HEK293 (cell line): ENCODE data around the gene OPA3.
A peak's percentile ranks its signal among the peaks of the same experiment; 100 is the strongest.

Experiments used
- CTCF ChIA-PET: fragments of 350-600 bp; formaldehyde crosslinking; extraction: SDS; loops from one replicate; lab custom pipeline; 2021; ENCODE audit warnings: antibody characterized with exemption; lab: Yijun Ruan, JAX
- POLR2A ChIA-PET: fragments of 300-600 bp; formaldehyde crosslinking; extraction: SDS; loops from one replicate; lab custom pipeline; 2020; ENCODE audit warnings: antibody characterized with exemption, inconsistent platforms; lab: Yijun Ruan, JAX
- H3K27ac ChIP-seq: fragments of 200-500 bp; sonication (Bioruptor generic); 2 replicates; pipeline ENCODE4 v1.5.1; 2014; ENCODE audit warnings: low read depth, low read length, control low read depth, inconsistent platforms; ENCODE audit errors: extremely low read depth
- H3K36me3 ChIP-seq, 2 experiments: fragments of 200-500 bp in 1 of 2; sonication (Bioruptor generic) in 1 of 2; 1 replicate in 1 of 2; 2 replicates in 1 of 2; pipeline ENCODE4 v1.5.1; 2014 to 2017; ENCODE audit warnings: inconsistent platforms in 2 of 2, low read length in 2 of 2; ENCODE audit not compliant: control insufficient read depth in 2 of 2, insufficient read depth in 1 of 2
- H3K4me1 ChIP-seq: fragments of 200-500 bp; sonication (Bioruptor generic); 2 replicates; pipeline ENCODE4 v1.5.1; 2014; ENCODE audit warnings: mild to moderate bottlenecking, low read length, inconsistent platforms; ENCODE audit not compliant: control insufficient read depth, insufficient read depth
- H3K4me3 ChIP-seq: 2 replicates; pipeline ENCODE4 v1.5.1; 2011; ENCODE audit warnings: low read depth, mild to moderate bottlenecking, control low read depth, low read length, moderate library complexity
- H3K9me3 ChIP-seq: fragments of 200-500 bp; sonication (Bioruptor generic); 2 replicates; pipeline ENCODE4 v1.5.1; 2014; ENCODE audit warnings: low read depth, low read length, inconsistent platforms; ENCODE audit not compliant: control insufficient read depth, insufficient read depth
- AEBP2 ChIP-seq: fragments of 450-650 bp; formaldehyde crosslinking; IDR thresholded peaks from 2 replicates; pipeline ENCODE4 v1.5.1; 2016; ENCODE audit warnings: missing biosample characterization, missing genetic modification characterization, borderline replicate concordance
- CTCF ChIP-seq: fragments of 450-650 bp; formaldehyde crosslinking; IDR thresholded peaks from 2 replicates; pipeline ENCODE4 v1.5.1; 2016; ENCODE audit warnings: missing biosample characterization, missing genetic modification characterization
- GLIS1 ChIP-seq: fragments of 450-650 bp; formaldehyde crosslinking; IDR thresholded peaks from 2 replicates; pipeline ENCODE4 v1.5.1; 2016; ENCODE audit warnings: missing biosample characterization, missing genetic modification characterization
- KLF1 ChIP-seq: fragments of 450-650 bp; formaldehyde crosslinking; IDR thresholded peaks from 2 replicates; pipeline ENCODE4 v1.5.1; 2016; ENCODE audit warnings: missing biosample characterization, missing genetic modification characterization
- KLF10 ChIP-seq: fragments of 450-650 bp; IDR thresholded peaks from 2 replicates; pipeline ENCODE4 v1.5.1; 2018; ENCODE audit warnings: missing biosample characterization, mild to moderate bottlenecking, missing genetic modification characterization
- KLF9 ChIP-seq: fragments of 450-650 bp; formaldehyde crosslinking; IDR thresholded peaks from 2 replicates; pipeline ENCODE4 v1.5.1; 2016; ENCODE audit warnings: missing biosample characterization, missing genetic modification characterization, low read depth
- OVOL3 ChIP-seq: fragments of 450-650 bp; formaldehyde crosslinking; IDR thresholded peaks from 2 replicates; pipeline ENCODE4 v1.5.1; 2016; ENCODE audit warnings: missing biosample characterization, missing genetic modification characterization
- PRDM10 ChIP-seq: fragments of 450-650 bp; formaldehyde crosslinking; IDR thresholded peaks from 2 replicates; pipeline ENCODE4 v1.5.1; 2016; ENCODE audit warnings: missing biosample characterization, missing genetic modification characterization
- SP2 ChIP-seq: fragments of 450-650 bp; formaldehyde crosslinking; IDR thresholded peaks from 2 replicates; pipeline ENCODE4 v1.5.1; 2016; ENCODE audit warnings: missing biosample characterization, missing genetic modification characterization
- ZBTB7A ChIP-seq: fragments of 450-650 bp; formaldehyde crosslinking; IDR thresholded peaks from 2 replicates; pipeline ENCODE4 v1.5.1; 2016; ENCODE audit warnings: low read depth, missing biosample characterization, missing genetic modification characterization
- ZNF121 ChIP-seq: fragments of 450-650 bp; formaldehyde crosslinking; IDR thresholded peaks from 2 replicates; pipeline ENCODE4 v1.5.1; 2016; ENCODE audit warnings: missing biosample characterization, missing genetic modification characterization
- ZNF146 ChIP-seq: fragments of 450-650 bp; formaldehyde crosslinking; IDR thresholded peaks from 2 replicates; pipeline ENCODE4 v1.5.1; 2016; ENCODE audit warnings: missing biosample characterization, missing genetic modification characterization
- ZNF157 ChIP-seq: fragments of 450-650 bp; formaldehyde crosslinking; IDR thresholded peaks from 2 replicates; pipeline ENCODE4 v1.5.1; 2016; ENCODE audit warnings: missing biosample characterization, missing genetic modification characterization
- ZNF175 ChIP-seq: fragments of 450-650 bp; formaldehyde crosslinking; IDR thresholded peaks from 2 replicates; pipeline ENCODE4 v1.5.1; 2016; ENCODE audit warnings: missing biosample characterization, missing genetic modification characterization
- ZNF221 ChIP-seq: fragments of 450-650 bp; formaldehyde crosslinking; IDR thresholded peaks from 2 replicates; pipeline ENCODE4 v1.5.1; 2017; ENCODE audit warnings: missing biosample characterization, missing genetic modification characterization, borderline replicate concordance
- ZNF223 ChIP-seq: fragments of 450-650 bp; formaldehyde crosslinking; IDR thresholded peaks from 2 replicates; pipeline ENCODE4 v1.5.1; 2016; ENCODE audit warnings: missing biosample characterization, missing genetic modification characterization
- ZNF394 ChIP-seq: fragments of 450-650 bp; formaldehyde crosslinking; IDR thresholded peaks from 2 replicates; pipeline ENCODE4 v1.5.1; 2016; ENCODE audit warnings: missing biosample characterization, missing genetic modification characterization, mild to moderate bottlenecking, moderate library complexity, borderline replicate concordance
- ZNF514 ChIP-seq: fragments of 450-650 bp; formaldehyde crosslinking; IDR thresholded peaks from 2 replicates; pipeline ENCODE4 v1.5.1; 2016; ENCODE audit warnings: missing biosample characterization, missing genetic modification characterization
- ZNF544 ChIP-seq: fragments of 450-650 bp; formaldehyde crosslinking; IDR thresholded peaks from 2 replicates; pipeline ENCODE4 v1.5.0; 2017; ENCODE audit warnings: missing biosample characterization, missing genetic modification characterization
- ZNF580 ChIP-seq: fragments of 450-650 bp; formaldehyde crosslinking; IDR thresholded peaks from 2 replicates; pipeline ENCODE4 v1.5.1; 2016; ENCODE audit warnings: missing biosample characterization, missing genetic modification characterization
- ZNF626 ChIP-seq: fragments of 450-650 bp; sonication (Bioruptor Pico); formaldehyde crosslinking; IDR thresholded peaks from 2 replicates; pipeline ENCODE4 v1.5.1; 2018; ENCODE audit warnings: missing biosample characterization, missing genetic modification characterization, inconsistent platforms
- ZNF664 ChIP-seq: fragments of 450-650 bp; formaldehyde crosslinking; IDR thresholded peaks from 2 replicates; pipeline ENCODE4 v1.5.1; 2016; ENCODE audit warnings: missing biosample characterization, missing genetic modification characterization
- ZNF777 ChIP-seq: fragments of 450-650 bp; formaldehyde crosslinking; IDR thresholded peaks from 2 replicates; pipeline ENCODE4 v1.5.1; 2017; ENCODE audit warnings: missing biosample characterization, missing genetic modification characterization, borderline replicate concordance
- ZSCAN16 ChIP-seq: fragments of 450-650 bp; formaldehyde crosslinking; IDR thresholded peaks from 2 replicates; pipeline ENCODE4 v1.5.1; 2016; ENCODE audit warnings: missing biosample characterization, missing genetic modification characterization
- ZSCAN18 ChIP-seq: fragments of 450-650 bp; formaldehyde crosslinking; IDR thresholded peaks from 2 replicates; pipeline ENCODE4 v1.5.1; 2016; ENCODE audit warnings: missing biosample characterization, missing genetic modification characterization
- ZSCAN23 ChIP-seq: fragments of 450-650 bp; formaldehyde crosslinking; IDR thresholded peaks from 2 replicates; pipeline ENCODE4 v1.5.1; 2016; ENCODE audit warnings: missing biosample characterization, missing genetic modification characterization
- ZSCAN4 ChIP-seq: fragments of 450-650 bp; formaldehyde crosslinking; IDR thresholded peaks from 2 replicates; pipeline ENCODE4 v1.5.1; 2017; ENCODE audit warnings: missing biosample characterization, missing genetic modification characterization

The OPA3 gene

GRCh38 chr19:45485305-45486077 is 99.1 kb downstream of the OPA3 start:
- Histone ChIP-seq H3K9me3 (no peaks in the 10 kb centered on the region), H3K27ac (peak overlapping the region; percentile 53; the same call in 1 of the 2 replicates), H3K4me1 (peaks cover 2% of the 10 kb centered on the region; the same call in 1 of the 2 replicates), H3K36me3 (no peaks in the 10 kb centered on the region; a peak in 1 of 3 replicates), H3K4me3 (peak overlapping the region; percentile 53)
- CTCF ChIA-PET: interaction anchor here (0.6 to 6.1 kb wide), 61 partner anchors 8 to 1670 kb away, joined by 3 to 87 read pairs (median 4); partner anchors contain the start of genes BLOC1S3, FOSB, PPM1N and PPP1R13L
- POLR2A ChIA-PET: interaction anchor here (0.5 to 1.8 kb wide), 11 partner anchors 10 to 463 kb away, joined by 3 to 8 read pairs (median 4); partner anchors contain the start of gene PPP1R13L
- TF ChIP-seq ZNF394 (tag by site-specific recombination) (no peak; the same call in 1 of the 2 replicates), PRDM10 (tag by site-specific recombination) (peak; percentile 18; the same call in 1 of the 2 replicates), ZNF777 (no peak), KLF9 (tag by site-specific recombination) (no peak), KLF1 (tag by site-specific recombination) (no peak), ZBTB7A (tag by site-specific recombination) (no peak), ZNF175 (tag by site-specific recombination) (no peak), ZNF121 (no peak), ZSCAN4 (tag by site-specific recombination) (no peak), ZNF223 (tag by site-specific recombination) (no peak), ZSCAN18 (tag by site-specific recombination) (no peak), AEBP2 (no peak), ZNF514 (no peak), ZNF544 (tag by site-specific recombination) (no peak), ZNF664 (tag by site-specific recombination) (no peak), ZSCAN16 (no peak), ZNF157 (tag by site-specific recombination) (no peak), ZNF580 (tag by site-specific recombination) (no peak), ZNF626 (tag by site-specific recombination) (no peak), KLF10 (tag by site-specific recombination) (no peak), SP2 (tag by site-specific recombination) (peak; percentile 13; the same call in 1 of the 2 replicates), ZNF146 (tag by site-specific recombination) (no peak), ZSCAN23 (tag by site-specific recombination) (no peak), GLIS1 (peak; percentile 95), OVOL3 (no peak), CTCF (tag by site-specific recombination) (peak; percentile 89), ZNF221 (tag by site-specific recombination) (no peak)
